Cardiac atrium fibroblast (primary cell): ENCODE results near the gene IRAK1. TPM values are rescaled to one million over a fixed set of nuclear protein-coding genes. Genes with fewer than 3 reads are reported as not detected.

Experiments
- total RNA-seq: library from RNA; depleted of rRNA; stranded (reverse); fragments of >200 nt; gene quantifications from 2 replicates; pipeline ENCODE4 v1.2.3, GENCODE V29; 2015

Gene IRAK1
- total RNA-seq: 95.0 and 131 TPM in 2 replicates

DNA sequence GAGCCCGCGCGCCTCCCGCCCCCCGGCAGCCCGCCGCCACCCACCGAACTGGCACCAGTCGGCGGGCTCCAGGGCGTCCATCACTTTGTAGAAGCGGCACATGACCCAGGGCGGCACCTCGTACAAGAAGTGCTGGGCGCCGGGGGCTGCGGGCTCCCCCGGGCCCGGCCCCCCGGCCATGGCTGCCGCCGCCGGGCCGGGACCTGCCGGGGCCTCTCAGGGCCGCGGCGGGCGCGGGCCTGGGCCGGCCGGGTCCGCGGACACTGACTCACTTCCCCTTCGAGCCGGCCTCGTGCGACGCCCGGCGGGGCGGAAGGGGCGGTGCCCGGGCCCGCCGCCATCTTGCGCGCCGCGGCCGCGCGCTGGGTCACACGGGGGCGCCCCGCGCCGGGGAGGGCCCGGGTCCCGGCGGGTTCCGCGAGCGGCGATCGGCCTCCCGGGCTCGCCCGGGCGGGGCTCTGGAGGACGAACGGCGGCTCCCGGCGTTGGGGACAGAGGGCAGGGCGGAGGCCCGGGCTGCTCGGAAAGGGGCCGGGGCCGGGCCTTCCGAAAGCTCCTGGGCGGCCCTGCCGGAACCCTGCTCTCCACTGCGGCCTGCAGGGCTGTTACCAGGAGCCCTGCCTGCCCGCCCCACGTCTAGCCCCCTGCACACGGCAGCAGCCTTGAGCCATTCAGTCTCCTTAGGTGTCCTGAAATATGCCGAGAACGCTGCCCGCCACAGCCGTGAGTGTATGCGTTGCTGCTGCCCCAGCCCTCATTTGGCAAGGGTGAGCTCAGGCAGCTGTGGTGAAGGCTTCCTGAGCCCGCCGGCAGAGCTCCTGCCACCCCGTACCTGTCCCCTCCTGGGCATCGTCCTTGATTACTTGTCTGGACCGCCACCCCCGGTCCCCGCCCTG, at the start of gene IRAK1:
TSS of gene IRAK1 (minus strand) at position 270 of the 896 bp plus-strand sequence. CDS start at position 180, 90 bp downstream.

DNA sequence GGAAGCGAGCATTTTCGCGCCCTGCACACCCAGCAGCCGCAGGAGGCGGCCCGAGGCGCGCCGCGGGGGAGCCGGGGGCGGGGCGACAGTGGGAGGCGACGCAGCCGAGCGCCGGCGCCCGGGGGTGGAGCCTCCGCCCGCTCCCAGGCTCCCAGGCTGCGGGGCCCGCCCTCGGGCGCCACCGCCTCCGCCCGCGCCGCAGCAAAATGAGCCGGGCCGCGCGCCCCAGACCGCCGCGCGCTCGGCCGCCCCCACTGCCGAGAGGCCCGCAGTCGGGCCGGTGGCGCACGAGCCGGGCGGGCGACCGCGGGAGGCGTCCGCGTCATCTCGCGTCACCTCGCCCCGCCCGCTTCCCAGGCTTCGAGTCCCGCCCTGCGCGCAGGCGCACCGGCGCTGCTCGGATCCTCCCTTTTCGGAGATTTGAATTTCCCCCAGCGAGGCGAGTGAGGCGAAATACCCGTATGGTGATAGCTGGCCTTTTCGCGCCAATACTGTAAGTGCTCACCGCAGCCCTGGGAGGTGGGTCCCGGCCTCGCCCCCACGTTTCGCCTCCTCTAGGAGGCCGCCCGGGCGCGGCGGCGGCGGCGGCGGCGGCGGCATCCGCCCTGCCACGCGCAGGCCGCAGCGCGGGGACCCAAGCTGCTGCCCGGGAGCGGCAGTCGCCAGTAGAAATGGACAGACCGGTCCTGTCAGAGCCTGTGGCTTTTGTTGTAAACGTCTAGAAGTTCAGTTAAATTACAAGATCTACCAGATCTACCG, 47.2 kb downstream of the IRAK1 start, which contains the start of gene TMEM187:
TSS of gene TMEM187 (plus strand) at position 387 of the 759 bp plus-strand sequence. CDS start 9,309 bp downstream, outside the sequence.

DNA sequence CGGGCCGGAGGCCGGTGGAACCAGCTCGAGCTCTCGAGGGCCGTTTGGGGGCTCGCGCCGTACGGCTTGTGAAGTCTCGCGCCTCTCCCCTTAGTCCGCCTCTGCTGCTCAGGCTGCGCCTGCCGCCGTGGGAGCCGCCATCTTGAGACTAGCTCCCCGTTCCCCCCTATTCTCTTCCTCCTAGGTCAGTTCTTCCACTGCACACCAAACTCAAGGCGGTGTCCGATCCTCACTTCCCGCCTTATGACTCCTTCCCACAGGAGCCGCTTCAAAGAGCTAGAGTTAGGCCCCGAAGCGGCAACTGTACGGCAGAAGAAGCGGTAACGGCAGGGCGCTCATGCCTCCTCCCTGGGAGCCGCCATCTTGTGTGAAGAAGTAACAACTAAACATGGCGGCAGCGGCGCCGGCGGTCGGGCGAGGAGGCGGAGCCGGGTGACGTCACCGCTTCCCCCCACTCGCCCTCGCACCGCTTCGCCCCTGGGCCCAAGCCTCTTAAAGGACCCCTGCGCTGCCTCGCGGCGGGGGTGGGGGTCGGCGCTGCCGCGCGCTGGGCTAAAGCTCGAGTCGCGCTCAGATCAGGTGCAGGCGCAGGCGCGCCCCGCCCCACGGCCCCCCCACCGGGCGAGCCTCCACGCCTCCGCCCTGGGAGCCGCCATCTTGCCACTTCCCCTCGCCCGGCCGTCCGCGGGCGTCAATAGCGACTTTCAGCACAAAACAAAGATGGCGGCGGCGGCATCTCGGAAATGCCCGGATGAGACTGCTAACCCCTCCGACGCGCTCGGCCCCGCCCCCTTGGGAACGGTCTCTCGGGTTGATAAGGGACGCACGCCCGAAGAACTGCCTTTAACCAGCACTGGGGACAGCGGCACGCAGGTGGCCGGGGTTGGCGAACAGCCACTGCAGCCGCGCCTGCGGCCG, 48.0 kb downstream of the IRAK1 start, which contains the start of gene HCFC1:
TSS of gene HCFC1 (minus strand) at position 369 of the 918 bp plus-strand sequence. CDS start 978 bp downstream, outside the sequence.

Other genes starting within 250 kb of the IRAK1 start
- gene SRPK3, start 238.9 kb downstream of the IRAK1 start, total RNA-seq: 0.72 TPM in 1 of 2 replicates, not detected in the other
- 74.0 and 81.8 TPM in 2 replicates for gene IDH3G, start 225.5 kb downstream of the IRAK1 start, total RNA-seq
- 347 and 394 TPM in 2 replicates for gene SSR4, start 225.2 kb downstream of the IRAK1 start, total RNA-seq
- 1.1 and 5.5 TPM in 2 replicates for gene PDZD4, start 189.4 kb downstream of the IRAK1 start, total RNA-seq
- gene L1CAM, start 133.7 kb downstream of the IRAK1 start, total RNA-seq: 2.9 and 8.6 TPM in 2 replicates
- gene AVPR2, start 115.2 kb downstream of the IRAK1 start, total RNA-seq: not detected in 2 replicates
- gene ARHGAP4, start 93.6 kb downstream of the IRAK1 start, total RNA-seq: 1.4 TPM in 1 of 2 replicates, not detected in the other
- 127 and 163 TPM in 2 replicates for gene NAA10, start 84.9 kb downstream of the IRAK1 start, total RNA-seq
- gene RENBP, start 75.3 kb downstream of the IRAK1 start, total RNA-seq: 0.54 and 2.3 TPM in 2 replicates
- gene HCFC1, start 48.1 kb downstream of the IRAK1 start, total RNA-seq: 22.6 and 39.9 TPM in 2 replicates
- gene TMEM187, start 47.1 kb downstream of the IRAK1 start, total RNA-seq: 5.2 and 7.8 TPM in 2 replicates
- gene MECP2, start 77.8 kb upstream of the IRAK1 start, total RNA-seq: 18.2 and 25.6 TPM in 2 replicates
- not detected in 2 replicates for gene OPN1LW, start 124.3 kb upstream of the IRAK1 start, total RNA-seq
- gene OPN1MW, start 162.7 kb upstream of the IRAK1 start, total RNA-seq: not detected in 2 replicates
- gene OPN1MW2, start 199.9 kb upstream of the IRAK1 start, total RNA-seq: not detected in 2 replicates
- not detected in 2 replicates for gene OPN1MW3, start 237.7 kb upstream of the IRAK1 start, total RNA-seq